ENCODE results near the gene TNFAIP8L1.

DNA sequence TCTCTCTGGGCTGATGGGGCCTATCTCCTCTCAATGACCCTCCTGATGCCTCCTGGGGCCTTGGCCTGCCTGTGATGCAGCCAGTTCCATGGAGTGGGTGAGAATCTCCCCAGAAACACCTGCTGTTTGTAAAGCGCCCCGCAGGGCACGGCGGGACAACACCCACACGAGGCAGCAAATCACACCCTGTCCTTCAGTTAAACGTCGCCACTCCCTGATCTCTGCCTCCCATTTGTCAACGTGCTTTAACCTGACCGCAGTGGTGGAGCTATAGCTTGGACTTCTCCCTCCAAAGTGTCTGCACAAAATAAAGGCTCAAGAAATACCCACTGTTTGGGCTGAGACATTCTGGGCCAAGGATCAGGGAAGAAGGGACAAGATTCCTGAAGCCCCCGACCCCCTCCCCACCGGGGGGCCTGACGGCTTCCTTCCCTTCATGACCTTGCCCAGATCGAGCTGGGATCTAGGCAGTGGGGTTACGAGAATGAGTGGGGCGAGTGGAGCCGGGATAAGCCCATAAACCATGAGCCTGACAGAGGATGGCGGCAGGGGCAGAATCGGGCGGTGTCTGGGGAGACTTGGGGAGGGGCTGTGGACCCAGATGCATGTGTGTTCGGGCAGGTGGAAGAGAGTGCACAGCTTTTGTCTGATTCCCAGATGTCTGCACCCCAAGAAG lies 22.8 kb downstream of the TNFAIP8L1 start:
- no peak for TF ChIP-seq CTCF (conservative IDR thresholded peaks at IDR 0.05 in 1 of 2, IDR thresholded peaks at IDR 0.05 in 1 of 2; ENCODE audit: extremely low read depth in 1 of 2, insufficient read depth in 1 of 2, low read depth in 1 of 2, low read length in 2 of 2)
- TF ChIP-seq EZH2 (IDR thresholded peaks at IDR 0.05; ENCODE audit: borderline replicate concordance, low read length) = no peak
